ENCODE results near the gene KCNK5. TPM values are rescaled to one million over a fixed set of nuclear protein-coding genes. Genes with fewer than 3 reads are reported as not detected.

The KCNK5 gene
- total RNA-seq, 2 donors from 2014 or later, result 29.8 to 32.2 TPM

DNA sequence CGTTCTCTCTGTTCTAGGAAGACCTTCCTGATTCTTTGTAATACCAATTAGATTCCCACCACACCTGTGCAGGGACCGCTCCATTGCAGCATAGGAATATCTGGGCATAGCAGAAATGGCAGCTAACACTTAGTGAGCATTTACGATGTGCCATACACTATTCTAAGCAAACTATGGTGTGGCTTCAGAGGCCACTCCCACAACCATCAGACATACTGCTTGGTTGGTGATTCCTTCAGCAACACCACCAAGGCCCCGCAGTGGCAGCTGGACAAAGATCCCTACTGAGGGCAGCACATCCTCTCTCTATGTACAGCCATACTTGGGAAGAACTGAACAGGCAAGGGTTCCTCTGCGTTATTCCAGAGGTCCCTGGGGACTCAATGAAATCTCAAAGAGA lies 6.2 kb downstream of the KCNK5 start:
- H3K9me3 ChIP-seq (ENCODE audit: control insufficient read depth, low read length), result peaks cover 7% of the 10 kb centered on the region
- peaks cover 24% of the 10 kb centered on the region for H3K36me3 Mint-ChIP-seq (ENCODE audit: low read depth)
- TF ChIP-seq, protein P1, sequence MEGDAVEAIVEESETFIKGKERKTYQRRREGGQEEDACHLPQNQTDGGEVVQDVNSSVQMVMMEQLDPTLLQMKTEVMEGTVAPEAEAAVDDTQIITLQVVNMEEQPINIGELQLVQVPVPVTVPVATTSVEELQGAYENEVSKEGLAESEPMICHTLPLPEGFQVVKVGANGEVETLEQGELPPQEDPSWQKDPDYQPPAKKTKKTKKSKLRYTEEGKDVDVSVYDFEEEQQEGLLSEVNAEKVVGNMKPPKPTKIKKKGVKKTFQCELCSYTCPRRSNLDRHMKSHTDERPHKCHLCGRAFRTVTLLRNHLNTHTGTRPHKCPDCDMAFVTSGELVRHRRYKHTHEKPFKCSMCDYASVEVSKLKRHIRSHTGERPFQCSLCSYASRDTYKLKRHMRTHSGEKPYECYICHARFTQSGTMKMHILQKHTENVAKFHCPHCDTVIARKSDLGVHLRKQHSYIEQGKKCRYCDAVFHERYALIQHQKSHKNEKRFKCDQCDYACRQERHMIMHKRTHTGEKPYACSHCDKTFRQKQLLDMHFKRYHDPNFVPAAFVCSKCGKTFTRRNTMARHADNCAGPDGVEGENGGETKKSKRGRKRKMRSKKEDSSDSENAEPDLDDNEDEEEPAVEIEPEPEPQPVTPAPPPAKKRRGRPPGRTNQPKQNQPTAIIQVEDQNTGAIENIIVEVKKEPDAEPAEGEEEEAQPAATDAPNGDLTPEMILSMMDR (conservative IDR thresholded peaks at IDR 0.05), result no peak
- no peak overlapping the region for H3K4me3 ChIP-seq (ENCODE audit: low read length)
- no peaks in the 10 kb centered on the region for H3K27me3 ChIP-seq (ENCODE audit: control insufficient read depth, insufficient read depth, low read length, poor library complexity, severe bottlenecking)
- peaks cover 18% of the 10 kb centered on the region for H3K4me1 ChIP-seq (ENCODE audit: control insufficient read depth, insufficient read depth, low read length)
- 96 to 100% methylated on average over 4 to 5 of the region's 5 CpGs for WGBS, 2 experiments (ENCODE audit: insufficient coverage in 1 of 2, insufficient read length in 1 of 2)
- no peak overlapping the region for H3K4me3 Mint-ChIP-seq
- no peak overlapping the region for H3K27ac ChIP-seq (ENCODE audit: low read depth, low read length)
- no peaks in the 10 kb centered on the region for H3K9me3 Mint-ChIP-seq
- no peak for DNase-seq
- peaks cover 5% of the 10 kb centered on the region for H3K27me3 Mint-ChIP-seq (ENCODE audit: insufficient read depth)
- no peak overlapping the region for H3K27ac Mint-ChIP-seq
- no peak overlapping the region for H3K9ac ChIP-seq (ENCODE audit: extremely low read depth, low read length, poor library complexity, severe bottlenecking)
- peaks cover 89% of the 10 kb centered on the region for H3K4me1 Mint-ChIP-seq
- H3K36me3 ChIP-seq (ENCODE audit: control insufficient read depth, insufficient read depth, low read length), result peaks cover 5% of the 10 kb centered on the region

DNA sequence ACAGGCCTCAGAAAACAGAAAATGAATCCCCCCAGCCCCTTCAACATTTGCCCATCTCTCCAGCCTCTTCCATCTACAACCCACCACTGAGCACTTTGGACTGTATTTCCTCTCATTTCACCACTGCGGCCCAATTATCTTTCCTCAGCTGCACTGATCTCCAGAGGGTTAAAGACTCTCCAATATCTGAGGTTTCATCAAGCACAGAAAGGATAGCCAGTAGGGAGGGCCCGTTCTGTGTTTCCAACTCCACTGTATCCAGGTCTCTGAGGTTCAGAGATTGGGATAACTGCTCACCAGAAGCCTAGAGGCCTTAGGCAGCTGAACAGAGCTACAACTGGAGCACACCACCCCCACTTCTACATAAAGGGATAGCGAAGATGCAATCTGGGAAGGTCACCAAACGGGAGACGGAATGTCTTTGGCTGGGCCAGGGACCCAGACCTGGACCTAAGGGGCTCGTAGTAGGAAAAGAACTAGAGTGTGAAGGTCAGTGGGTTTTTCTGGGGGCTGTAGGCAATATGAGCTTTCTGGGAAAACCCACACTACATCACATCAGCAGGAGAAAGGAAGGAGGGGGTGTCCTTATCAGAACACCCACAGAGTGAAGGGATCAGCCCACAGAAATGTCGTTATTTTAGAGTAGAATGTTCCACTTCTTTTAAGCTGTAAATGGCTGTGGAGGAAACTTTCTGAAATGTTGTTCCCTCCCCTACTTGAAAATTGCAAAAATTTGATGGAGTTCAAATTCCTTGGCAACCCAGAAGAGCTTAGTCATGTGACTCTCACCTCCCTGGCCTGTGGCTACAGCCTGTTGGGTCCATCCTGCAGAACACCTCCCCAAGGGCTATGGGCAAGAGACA lies 7.3 kb downstream of the KCNK5 start:
- DNase-seq, result no peak
- H3K27ac Mint-ChIP-seq, result no peak overlapping the region
- no peak overlapping the region for H3K27ac ChIP-seq (ENCODE audit: low read depth, low read length)

DNA sequence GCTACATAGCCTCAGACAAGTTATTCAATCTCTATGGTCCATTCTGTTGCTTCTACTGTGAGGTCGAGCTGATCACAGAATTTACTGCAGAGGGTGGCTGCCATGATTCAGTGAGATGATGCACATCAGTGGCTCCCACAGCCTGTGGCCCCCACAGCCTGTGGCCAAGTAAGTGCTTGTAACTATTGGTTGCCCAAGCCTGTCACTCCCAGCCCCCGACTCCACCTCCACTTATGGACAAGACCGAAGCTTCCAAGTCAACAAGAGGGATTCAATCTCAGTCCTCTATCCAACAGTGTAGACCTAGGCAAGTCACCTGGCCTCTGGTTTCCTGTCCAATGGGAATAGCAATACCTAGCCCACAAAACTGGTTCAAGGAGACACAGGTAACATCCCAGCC lies 8.2 kb downstream of the KCNK5 start:
- Histone ChIP-seq H3K36me3 (ENCODE audit: control insufficient read depth, insufficient read depth, low read length) (peaks cover 9% of the 10 kb centered on the region), H3K9ac (ENCODE audit: extremely low read depth, low read length, poor library complexity, severe bottlenecking) (no peak overlapping the region), H3K9me3 (ENCODE audit: control insufficient read depth, low read length) (peaks cover 7% of the 10 kb centered on the region), H3K4me1 (ENCODE audit: control insufficient read depth, insufficient read depth, low read length) (peaks cover 29% of the 10 kb centered on the region), H3K27ac (ENCODE audit: low read depth, low read length) (no peak overlapping the region), H3K4me3 (ENCODE audit: low read length) (no peak overlapping the region), H3K27me3 (ENCODE audit: control insufficient read depth, insufficient read depth, low read length, poor library complexity, severe bottlenecking) (no peaks in the 10 kb centered on the region)
- H3K4me3 Mint-ChIP-seq, result no peak overlapping the region
- H3K4me1 Mint-ChIP-seq, result peaks cover 83% of the 10 kb centered on the region
- no peak overlapping the region for H3K27ac Mint-ChIP-seq
- TF ChIP-seq, protein P1 (conservative IDR thresholded peaks at IDR 0.05), result no peak
- H3K9me3 Mint-ChIP-seq, result no peaks in the 10 kb centered on the region
- no peaks in the 10 kb centered on the region for H3K27me3 Mint-ChIP-seq (ENCODE audit: insufficient read depth)
- DNase-seq, result no peak
- H3K36me3 Mint-ChIP-seq (ENCODE audit: low read depth), result peaks cover 30% of the 10 kb centered on the region
- WGBS, 2 experiments (ENCODE audit: insufficient coverage in 1 of 2, insufficient read length in 1 of 2), result 96% methylated on average over 3 of the region's 3 CpGs; no CpG with 5 or more reads in 1 of the 2 experiments

More for the DNA sequence above, 7.3 kb downstream of the KCNK5 start:
- Histone ChIP-seq H3K27me3 (ENCODE audit: control insufficient read depth, insufficient read depth, low read length, poor library complexity, severe bottlenecking) (no peaks in the 10 kb centered on the region), H3K9ac (ENCODE audit: extremely low read depth, low read length, poor library complexity, severe bottlenecking) (no peak overlapping the region), H3K4me3 (ENCODE audit: low read length) (no peak overlapping the region), H3K9me3 (ENCODE audit: control insufficient read depth, low read length) (peaks cover 7% of the 10 kb centered on the region), H3K4me1 (ENCODE audit: control insufficient read depth, insufficient read depth, low read length) (peaks cover 26% of the 10 kb centered on the region), H3K36me3 (ENCODE audit: control insufficient read depth, insufficient read depth, low read length) (peaks cover 5% of the 10 kb centered on the region)
- no peak overlapping the region for H3K4me3 Mint-ChIP-seq
- no peaks in the 10 kb centered on the region for H3K9me3 Mint-ChIP-seq
- no peaks in the 10 kb centered on the region for H3K27me3 Mint-ChIP-seq (ENCODE audit: insufficient read depth)
- H3K4me1 Mint-ChIP-seq, result peaks cover 87% of the 10 kb centered on the region
- peaks cover 28% of the 10 kb centered on the region for H3K36me3 Mint-ChIP-seq (ENCODE audit: low read depth)
- 86 to 90% methylated on average over 7 of the region's 7 CpGs for WGBS, 2 experiments (ENCODE audit: insufficient coverage in 1 of 2, insufficient read length in 1 of 2)
- TF ChIP-seq, protein P1 (conservative IDR thresholded peaks at IDR 0.05), result no peak
